B cell (primary cell): ENCODE results near the gene DUSP5. TPM values are rescaled to one million over a fixed set of nuclear protein-coding genes. Genes with fewer than 3 reads are reported as not detected.

Experiments
- ATAC-seq: fragments of 200-7000 bp; cut with Tn5 transposase; one replicate; pipeline ENCODE4 v1.10.0; 2021; ENCODE audit warnings: low read depth, mild to moderate bottlenecking, moderate number of reproducible peaks, moderate library complexity
- CTCF ChIA-PET: fragments of 350-600 bp; sonication (Branson Sonifier 250); formaldehyde crosslinking; loops from one replicate; lab custom pipeline; 2021; ENCODE audit warnings: antibody characterized with exemption, inconsistent platforms; lab: Charles Lee
- POLR2A ChIA-PET: fragments of 350-600 bp; sonication (Branson Sonifier 250); formaldehyde crosslinking; loops from one replicate; lab custom pipeline; 2021; ENCODE audit warnings: antibody characterized with exemption; lab: Charles Lee
- DNase-seq: peaks from one replicate; pipeline ENCODE4 v3.0.0; 2013
- H2AFZ ChIP-seq: 2 replicates; pipeline ENCODE4 v1.6.1; 2012; ENCODE audit warnings: mild to moderate bottlenecking, low read depth, low read length; ENCODE audit not compliant: insufficient read depth, poor library complexity, severe bottlenecking
- H3K27ac ChIP-seq, 2 donors: 1 replicate in 1 of 2; 2 replicates in 1 of 2; pipeline ENCODE4 v1.5.1; 2012 to 2013; ENCODE audit warnings: low read length in 2 of 2, mild to moderate bottlenecking in 2 of 2, moderate library complexity in 1 of 2
- H3K27me3 ChIP-seq, 4 experiments: fragments of 200-600 bp in 1 of 4; sonication (generic) in 1 of 4; replicated peaks in 1 of 4; 1 replicate in 2 of 4; 2 replicates in 2 of 4; pipeline versions ENCODE4 v1.6.1 to v1.7.0; 2013 to 2016; ENCODE audit warnings: low read length in 3 of 4, mild to moderate bottlenecking in 2 of 4, mixed read lengths in 1 of 4, moderate library complexity in 1 of 4; ENCODE audit not compliant: insufficient read depth in 4 of 4, control insufficient read depth in 3 of 4; ENCODE audit errors: control extremely low read depth in 1 of 4
- H3K36me3 ChIP-seq, 2 experiments: replicated peaks in 1 of 2; 1 replicate in 1 of 2; 2 replicates in 1 of 2; pipeline versions ENCODE4 v1.6.1 to v1.7.1; 2013; ENCODE audit warnings: low read length in 1 of 2; ENCODE audit not compliant: insufficient read depth in 2 of 2, control insufficient read depth in 1 of 2; ENCODE audit errors: control extremely low read depth in 1 of 2, extremely low read depth in 1 of 2
- H3K4me1 ChIP-seq, 2 donors: fragments of 200-600 bp in 1 of 2; sonication (generic) in 1 of 2; 1 replicate in 1 of 2; 2 replicates in 1 of 2; pipeline versions ENCODE4 v1.5.1 to v1.6.1; 2013 to 2017; ENCODE audit warnings: low read length in 2 of 2; ENCODE audit not compliant: control insufficient read depth in 2 of 2, insufficient read depth in 2 of 2
- H3K4me2 ChIP-seq: replicated peaks from 2 replicates; pipeline ENCODE3; 2012; ENCODE audit warnings: mild to moderate bottlenecking, low read depth, low read length; ENCODE audit not compliant: poor library complexity, severe bottlenecking
- H3K4me3 ChIP-seq, 5 experiments: fragments of 200-600 bp in 1 of 5; sonication (generic) in 1 of 5; 1 replicate in 3 of 5; 2 replicates in 2 of 5; pipeline versions ENCODE4 v1.5.1 to v1.7.0; 2011 to 2016; ENCODE audit warnings: low read length in 4 of 5, mild to moderate bottlenecking in 4 of 5, low read depth in 2 of 5, control low read depth in 1 of 5, moderate library complexity in 1 of 5; ENCODE audit not compliant: insufficient read depth in 1 of 5; ENCODE audit errors: control extremely low read depth in 1 of 5, extremely low read depth in 1 of 5
- H3K79me2 ChIP-seq: fragments of 200-600 bp; sonication (generic); one replicate; pipeline ENCODE4 v1.6.0; 2016; ENCODE audit warnings: low read length; ENCODE audit not compliant: control insufficient read depth, insufficient read depth
- H3K9ac ChIP-seq: fragments of 200-600 bp; sonication (generic); 2 replicates; pipeline ENCODE4 v1.6.1; 2017; ENCODE audit warnings: mild to moderate bottlenecking, low read length, moderate library complexity
- H3K9me3 ChIP-seq, 3 donors: one replicate each; pipeline versions ENCODE4 v1.6.1 to v1.7.1; 2013; ENCODE audit warnings: low read length in 2 of 3; ENCODE audit not compliant: control insufficient read depth in 2 of 3, insufficient read depth in 1 of 3; ENCODE audit errors: control extremely low read depth in 1 of 3
- H4K20me1 ChIP-seq: 2 replicates; pipeline ENCODE4 v1.6.0; 2012; ENCODE audit warnings: mild to moderate bottlenecking, low read length; ENCODE audit not compliant: insufficient read depth, control insufficient read depth, poor library complexity, severe bottlenecking
- H3K27ac Mint-ChIP-seq: one replicate; pipeline ENCODE4 v1.8.0; 2021; ENCODE audit warnings: mixed read lengths
- H3K27me3 Mint-ChIP-seq: one replicate; pipeline ENCODE4 v1.8.0; 2021; ENCODE audit warnings: mixed read lengths
- H3K4me1 Mint-ChIP-seq: one replicate; pipeline ENCODE4 v1.8.0; 2021; ENCODE audit warnings: mixed read lengths
- H3K4me3 Mint-ChIP-seq: one replicate; pipeline ENCODE4 v1.8.0; 2021; ENCODE audit warnings: mixed read lengths
- H3K9me3 Mint-ChIP-seq: one replicate; pipeline ENCODE4 v1.8.0; 2022; ENCODE audit warnings: mixed read lengths; ENCODE audit not compliant: insufficient read depth
- CTCF ChIP-seq: fragments of 200-600 bp; IDR thresholded peaks from one replicate; pipeline ENCODE4 v1.8.0; 2022; ENCODE audit warnings: antibody characterized with exemption, mild to moderate bottlenecking
- EZH2 ChIP-seq: IDR thresholded peaks from 2 replicates; pipeline ENCODE4 v1.6.1; 2012; ENCODE audit warnings: borderline replicate concordance, low read depth, mild to moderate bottlenecking, moderate library complexity, low read length; ENCODE audit not compliant: insufficient read depth, poor library complexity, severe bottlenecking
- WGBS: methylation state at CpG from one replicate; pipeline ENCODE4 v1.1.5; 2013; ENCODE audit warnings: missing lambda C conversion rate; ENCODE audit not compliant: insufficient coverage; 5-methylcytosine and 5-hydroxymethylcytosine counted together
- intact Hi-C: fragments of 100-400 bp; cut with micrococcal nuclease; formaldehyde crosslinking; loops from one replicate; pipeline ENCODE4 v1.10.0; 2022
- polyA plus RNA-seq: library from polyadenylated mRNA; depleted of rRNA; stranded (reverse); fragments of >200 nt; gene quantifications from 2 replicates; pipeline ENCODE4 v1.2.3, GENCODE V29; 2012
- total RNA-seq, 2 donors: library from RNA; stranded (reverse); fragments of 120-200 nt in 1 of 2; gene quantifications; 1 replicate in 1 of 2; 2 replicates in 1 of 2; pipeline versions ENCODE4 v1.2.3 to v1.2.4, GENCODE V29; 2013 to 2022

DUSP5 gene
- total and polyA plus RNA-seq, 2 donors (not counting 1 experiment from before 2014, with no cell fraction given): 10.0 to 71.0 TPM

GRCh38 chr10:110548002-110548401 is 50.3 kb downstream of the DUSP5 start:
- Mint-ChIP-seq H3K4me3 (no peak overlapping the region), H3K9me3 (no peaks in the 10 kb centered on the region), H3K27ac (no peak overlapping the region), H3K27me3 (peaks cover 30% of the 10 kb centered on the region), H3K4me1 (peaks cover 4% of the 10 kb centered on the region)
- Histone ChIP-seq H3K27ac (no peak overlapping the region), H4K20me1 (no peaks in the 10 kb centered on the region), H3K4me2 (no peak overlapping the region), H3K9ac (no peak overlapping the region), H3K36me3 (no peaks in the 10 kb centered on the region), H3K27me3 (peaks cover 0 to 9% (median 4%) of the 10 kb centered on the region in 4 experiments), H3K4me3 (no peak overlapping the region), H3K9me3 (no peaks in the 10 kb centered on the region), H3K4me1 (no peaks in the 10 kb centered on the region), H3K79me2 (no peaks in the 10 kb centered on the region), H2AFZ (no peak overlapping the region)
- ChIA-PET CTCF (interaction anchor here (0.5 to 9.3 kb wide), 17 partner anchors 11 to 247 kb away, joined by 3 to 164 read pairs (median 6); partner anchors contain the start of gene SMNDC1), POLR2A (interaction anchor here (1.1 kb wide), 1 partner anchor 241 kb away, joined by 5 read pairs; no protein-coding TSS in a partner anchor)
- intact Hi-C loops: no loop called here
- DNase-seq (no peak), ATAC-seq (no peak)
- 80% methylated on average over 1 of the region's 5 CpGs for WGBS
- TF ChIP-seq EZH2 (no peak), CTCF (no peak)

GRCh38 chr10:110549211-110549610 is 51.5 kb downstream of the DUSP5 start:
- Histone ChIP-seq H2AFZ (no peak overlapping the region), H3K4me1 (no peaks in the 10 kb centered on the region), H3K4me3 (no peak overlapping the region), H3K36me3 (no peaks in the 10 kb centered on the region), H3K27ac (no peak overlapping the region), H3K79me2 (no peaks in the 10 kb centered on the region), H3K27me3 (peaks cover 0 to 9% (median 7%) of the 10 kb centered on the region in 4 experiments), H3K9me3 (no peaks in the 10 kb centered on the region), H4K20me1 (no peaks in the 10 kb centered on the region), H3K4me2 (no peak overlapping the region), H3K9ac (no peak overlapping the region)
- ATAC-seq: no peak
- Mint-ChIP-seq H3K27me3 (peaks cover 30% of the 10 kb centered on the region), H3K4me3 (no peak overlapping the region), H3K27ac (no peak overlapping the region), H3K4me1 (peaks cover 4% of the 10 kb centered on the region), H3K9me3 (no peaks in the 10 kb centered on the region)
- no CpG with 5 or more reads among the region's 5 CpGs for WGBS
- intact Hi-C loops: no loop called here
- no peak for DNase-seq
- no peak for TF ChIP-seq CTCF
- TF ChIP-seq EZH2: no peak
- ChIA-PET CTCF (interaction anchor here (0.5 to 9.3 kb wide), 18 partner anchors 9 to 254 kb away, joined by 3 to 164 read pairs (median 4); partner anchors contain the start of genes DUSP5, SMC3 and SMNDC1), POLR2A (interaction anchor here (0.7 kb wide), 1 partner anchor 195 kb away, joined by 17 read pairs; no protein-coding TSS in a partner anchor)
